Cardiac fibroblast (primary cell): Measurements from ENCODE around the gene OBSCN.

ENCODE experiments used
- DNase-seq, 2 donors: peaks; one replicate each; pipeline versions ENCODE4 v3.0.0 to v3.0.0-alpha.2; 2010; ENCODE audit warnings: low read depth in 2 of 2
- H3K4me3 ChIP-seq, 2 donors: replicated peaks in 1 of 2; 1 replicate in 1 of 2; 2 replicates in 1 of 2; pipeline ENCODE4 v1.5.1; 2011; ENCODE audit warnings: low read depth in 2 of 2, low read length in 2 of 2, mild to moderate bottlenecking in 2 of 2, moderate library complexity in 1 of 2
- CTCF ChIP-seq: IDR thresholded peaks from one replicate; pipeline ENCODE4 v1.5.1; 2011; ENCODE audit warnings: low read depth, mild to moderate bottlenecking, low read length, inconsistent platforms

Gene OBSCN

GRCh38 chr1:228207851-228208821 is at the start of gene OBSCN:
Gene OBSCN, plus strand, starts transcription at chr1:228208044. Its CDS starts 3,740 bp downstream, at chr1:228211784.
- no peak for DNase-seq
- H3K4me3 ChIP-seq, result no peak within 1 kb of the TSS
- no peak for TF ChIP-seq CTCF

- no peak for TF ChIP-seq CTCF
Observed at GRCh38 chr1:228158151-228159007, 49.5 kb upstream of the OBSCN start.

GRCh38 chr1:228159008-228159665 is 48.7 kb upstream of the OBSCN start:
- H3K4me3 ChIP-seq, result no peak overlapping the region
- TF ChIP-seq CTCF, result no peak
- no peak for DNase-seq

More at GRCh38 chr1:228158151-228159007, 49.5 kb upstream of the OBSCN start:
- DNase-seq, result no peak
- H3K4me3 ChIP-seq, result no peak overlapping the region

GRCh38 chr1:228160201-228160761 is 47.6 kb upstream of the OBSCN start:
- no peak for DNase-seq
- TF ChIP-seq CTCF, result no peak
- no peak overlapping the region for H3K4me3 ChIP-seq

GRCh38 chr1:228161362-228161761 is 46.5 kb upstream of the OBSCN start:
- no peak for DNase-seq

More at GRCh38 chr1:228161362-228161761, 46.5 kb upstream of the OBSCN start:
- TF ChIP-seq CTCF, result no peak
- no peak overlapping the region for H3K4me3 ChIP-seq
